GM12878 (cell line): ENCODE results near the gene DNAJA4. TPM values are rescaled to one million over a fixed set of nuclear protein-coding genes. Genes with fewer than 3 reads are reported as not detected.

ENCODE experiments used
- ATAC-seq: fragments of 200-7000 bp; cut with Tn5 transposase; 3 replicates; pipeline ENCODE4 v1.9.1; 2020; ENCODE audit warnings: mild to moderate bottlenecking, moderate library complexity
- BruUV-seq: library from RNA; stranded (reverse); fragments of 400-500 nt; replicated peaks from 2 replicates; lab custom pipeline; 2021; lab: Mats Ljungman, UMichigan
- CTCF ChIA-PET: fragments of 300-600 bp; sonication (Branson Sonifier 250); formaldehyde crosslinking; extraction: SDS; loops from one replicate; lab custom pipeline; 2021; ENCODE audit warnings: inconsistent platforms; lab: Yijun Ruan, JAX
- POLR2A ChIA-PET: fragments of 350-600 bp; formaldehyde crosslinking; extraction: SDS; loops from one replicate; lab custom pipeline; 2021; ENCODE audit warnings: inconsistent platforms; lab: Charles Lee
- RAD21 ChIA-PET: fragments of 300-600 bp; sonication (Branson Sonifier 250); formaldehyde crosslinking; loops from one replicate; lab custom pipeline; 2023; ENCODE audit warnings: antibody characterized with exemption; ENCODE audit not compliant: unreplicated experiment; lab: Charles Lee
- SMC1A ChIA-PET: fragments of 300-600 bp; sonication (Branson Sonifier 250); formaldehyde crosslinking; loops from one replicate; lab custom pipeline; 2023; ENCODE audit not compliant: unreplicated experiment, uncharacterized antibody; lab: Charles Lee
- DNase-seq: peaks from one replicate; pipeline ENCODE4 v3.0.0-alpha.2; 2011; ENCODE audit warnings: low read depth, low spot score
- FAIRE-seq: peaks from 3 replicates; lab custom pipeline; 2011; peaks lifted over from hg19 to GRCh38; lab: Jason Lieb, UNC
- H2AFZ ChIP-seq: 2 replicates; pipeline ENCODE4 v1.6.0; 2011; ENCODE audit warnings: low read depth, low read length, control low read depth; ENCODE audit not compliant: control insufficient read depth
- H3K27ac ChIP-seq: 2 replicates; pipeline ENCODE4 v1.5.1; 2011; ENCODE audit warnings: control low read depth; ENCODE audit not compliant: control insufficient read depth, insufficient read depth
- H3K27me3 ChIP-seq, 2 experiments: replicated peaks in 1 of 2; 2 replicates each; pipeline versions ENCODE4 v1.6.0 to v1.6.1; 2011; ENCODE audit warnings: low read length in 1 of 2; ENCODE audit not compliant: control insufficient read depth in 2 of 2, insufficient read depth in 2 of 2
- H3K36me3 ChIP-seq, 2 experiments: 2 replicates each; pipeline ENCODE4 v1.5.1; 2011; ENCODE audit warnings: low read length in 1 of 2; ENCODE audit not compliant: control insufficient read depth in 2 of 2, insufficient read depth in 2 of 2
- H3K4me1 ChIP-seq: 2 replicates; pipeline ENCODE4 v1.6.1; 2011; ENCODE audit warnings: mild to moderate bottlenecking, low read length, moderate library complexity, mixed read lengths; ENCODE audit not compliant: control insufficient read depth, insufficient read depth
- H3K4me2 ChIP-seq: 2 replicates; pipeline ENCODE4 v1.6.0; 2011; ENCODE audit warnings: control low read depth; ENCODE audit not compliant: control insufficient read depth, insufficient read depth
- H3K4me3 ChIP-seq: fragments of 200-600 bp; sonication (generic); 2 replicates; pipeline ENCODE4 v1.5.1; 2016
- H3K79me2 ChIP-seq: 2 replicates; pipeline ENCODE4 v1.6.0; 2011; ENCODE audit warnings: low read length; ENCODE audit not compliant: control insufficient read depth, insufficient read depth
- H3K9ac ChIP-seq: 2 replicates; pipeline ENCODE4 v1.8.0; 2011; ENCODE audit warnings: low read length, control low read depth, mixed read lengths; ENCODE audit not compliant: control insufficient read depth, insufficient read depth
- H3K9me3 ChIP-seq: replicated peaks from 3 replicates; pipeline ENCODE4 v1.5.1; 2011; ENCODE audit warnings: mild to moderate bottlenecking, low read length; ENCODE audit not compliant: control insufficient read depth, insufficient read depth
- H4K20me1 ChIP-seq: 2 replicates; pipeline ENCODE4 v1.6.0; 2011; ENCODE audit not compliant: control insufficient read depth, insufficient read depth
- ATF7 ChIP-seq: fragments of 450-650 bp; IDR thresholded peaks from 2 replicates; pipeline ENCODE4 v1.6.1; 2016; ENCODE audit warnings: low read depth, mild to moderate bottlenecking
- BCL3 ChIP-seq: IDR thresholded peaks from 2 replicates; pipeline ENCODE4 v1.6.1; 2011; ENCODE audit warnings: borderline replicate concordance, low read depth, mild to moderate bottlenecking, moderate library complexity, low read length; ENCODE audit not compliant: insufficient read depth, poor library complexity, severe bottlenecking
- BCLAF1 ChIP-seq: fragments of 450-650 bp; IDR thresholded peaks from 2 replicates; pipeline ENCODE4 v1.6.1; 2017; ENCODE audit warnings: antibody characterized with exemption, mild to moderate bottlenecking, moderate library complexity
- BMI1 ChIP-seq: fragments of 450-650 bp; IDR thresholded peaks from 2 replicates; pipeline ENCODE4 v1.6.1; 2016; ENCODE audit warnings: mild to moderate bottlenecking, moderate library complexity, borderline replicate concordance
- CREB1 ChIP-seq: IDR thresholded peaks from 2 replicates; pipeline ENCODE4 v1.6.1; 2012; ENCODE audit warnings: low read depth, mild to moderate bottlenecking, inconsistent platforms
- MTA2 ChIP-seq: fragments of 450-650 bp; IDR thresholded peaks from 2 replicates; pipeline ENCODE4 v1.6.1; 2016; ENCODE audit warnings: low read depth, mild to moderate bottlenecking, moderate library complexity
- NFIC ChIP-seq: IDR thresholded peaks from 2 replicates; pipeline ENCODE4 v1.6.1; 2012; ENCODE audit warnings: low read depth, mild to moderate bottlenecking, inconsistent platforms, low read length, moderate library complexity
- NFYA ChIP-seq: IDR thresholded peaks from 2 replicates; pipeline ENCODE4 v1.6.1; 2011; ENCODE audit warnings: low read depth, mild to moderate bottlenecking, low read length, improper control_type of control experiment, borderline replicate concordance
- POU2F2 ChIP-seq: IDR thresholded peaks from 3 replicates; pipeline ENCODE4 v1.6.1; 2011; ENCODE audit warnings: low read depth, mild to moderate bottlenecking, low read length, borderline replicate concordance
- RELA ChIP-seq: fragments of 450-650 bp; IDR thresholded peaks from 2 replicates; pipeline ENCODE4 v1.8.0; 2014; ENCODE audit warnings: borderline replicate concordance; ENCODE audit not compliant: partially characterized antibody
- SIX5 ChIP-seq: IDR thresholded peaks from 2 replicates; pipeline ENCODE4 v1.6.1; 2011; ENCODE audit warnings: mild to moderate bottlenecking, low read depth, low read length, moderate library complexity; ENCODE audit not compliant: severe bottlenecking
- SMC3 ChIP-seq: IDR thresholded peaks from 2 replicates; pipeline ENCODE4 v1.6.1; 2011; ENCODE audit warnings: low read length, improper control_type of control experiment, borderline replicate concordance
- STAT3 ChIP-seq: IDR thresholded peaks from 2 replicates; pipeline ENCODE4 v1.6.1; 2011; ENCODE audit warnings: low read depth, low read length, improper control_type of control experiment
- TCF3 ChIP-seq: IDR thresholded peaks from 2 replicates; pipeline ENCODE4 v1.6.1; 2012; ENCODE audit warnings: low read depth, mild to moderate bottlenecking, low read length, borderline replicate concordance; ENCODE audit not compliant: insufficient read depth
- ZNF207 ChIP-seq: fragments of 450-650 bp; IDR thresholded peaks from 2 replicates; pipeline ENCODE4 v1.6.1; 2014; ENCODE audit warnings: antibody characterized with exemption, mild to moderate bottlenecking, borderline replicate concordance
- WGBS: methylation state at CpG from one replicate; pipeline ENCODE4 v1.1.6; 2016; ENCODE audit warnings: low lambda C conversion rate; ENCODE audit not compliant: insufficient replicate concordance, insufficient coverage; ENCODE audit errors: missing lambda C conversion rate; 5-methylcytosine and 5-hydroxymethylcytosine counted together
- in situ Hi-C: fragments of 300-500 bp; cut with MboI; formaldehyde crosslinking; loops from 9 replicates; pipeline ENCODE4 v1.14.3; 2018; ENCODE audit warnings: mixed read lengths
- intact Hi-C: fragments of 100-400 bp; cut with micrococcal nuclease; formaldehyde crosslinking; loops from one replicate; pipeline ENCODE4 v1.14.2; 2022; ENCODE audit not compliant: unreplicated experiment
- polyA plus RNA-seq, 11 experiments: library from polyadenylated mRNA; depleted of rRNA in 4 of 11; unstranded in 6 of 11; stranded (reverse) in 5 of 11; fragments of >200 nt; fragmentation: Nextera tagmentation in 4 of 11; fragmentation: Illumina TruSeq in 1 of 11; extraction: Ambion mirVana in 4 of 11; extraction: Trizol in 1 of 11; gene quantifications; 1 replicate in 1 of 11; 2 replicates in 10 of 11; pipeline versions ENCODE4 v1.2.1 to v1.2.3, GENCODE V29; 2011 to 2016; ENCODE audit warnings: inconsistent platforms in 2 of 11, missing spikeins in 2 of 11, low read depth in 1 of 11
- total RNA-seq, 4 experiments: library from RNA; depleted of rRNA in 3 of 4; stranded (reverse); fragments of >200 nt in 3 of 4; fragmentation: Illumina TruSeq in 1 of 4; extraction: Trizol in 1 of 4; gene quantifications; 2 replicates each; pipeline versions ENCODE4 v1.2.1 to v1.2.3, GENCODE V29; 2013 to 2021
- TF ChIP-seq, protein P1 (sequence below): IDR thresholded peaks from 2 replicates; pipeline ENCODE4 v1.6.1; 2011; ENCODE audit warnings: mild to moderate bottlenecking, low read depth, low read length, moderate library complexity; ENCODE audit not compliant: insufficient replicate concordance

DNAJA4 gene
- total and polyA plus RNA-seq, 10 of the 15 experiments (the other 5 are each of a cell fraction or from before 2014, with no cell fraction given) = 0.01 to 10.4 (median 4.1) TPM

DNA sequence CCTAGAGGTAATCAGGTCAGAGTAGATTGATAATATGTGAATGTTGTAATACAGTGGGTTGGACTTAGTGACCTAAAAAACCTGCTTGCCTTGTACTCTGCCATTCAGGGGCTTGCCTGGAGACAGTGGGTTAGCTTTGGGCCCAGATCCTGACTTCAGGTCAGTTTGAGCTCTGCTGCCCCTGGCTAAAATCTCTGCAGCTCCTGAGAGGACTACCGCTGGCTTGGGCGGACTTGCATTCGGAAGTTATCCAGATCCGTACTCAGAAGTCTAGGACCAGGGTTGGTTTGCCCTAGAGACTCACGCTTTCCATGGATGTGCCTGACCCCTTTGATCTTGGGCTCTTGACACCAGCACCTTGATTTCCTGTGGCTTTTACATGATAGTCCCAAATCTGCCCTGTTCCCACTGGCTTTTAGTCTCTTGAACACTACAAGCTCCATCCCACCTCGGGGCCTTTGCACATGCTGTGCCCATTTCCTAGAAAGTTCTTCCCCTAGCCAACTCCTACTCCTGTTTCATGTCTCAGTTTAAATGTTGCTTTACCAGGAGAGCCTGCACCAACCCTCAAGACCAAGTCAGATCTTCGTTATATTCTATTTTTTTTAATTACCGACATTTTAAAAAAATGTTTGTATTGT, 35.9 kb upstream of the DNAJA4 start:
- H3K9ac ChIP-seq = no peak overlapping the region
- no peak overlapping the region for H3K27ac ChIP-seq
- no peaks in the 10 kb centered on the region for H3K79me2 ChIP-seq
- H2AFZ ChIP-seq = no peak overlapping the region
- no peak for ATAC-seq
- H3K27me3 ChIP-seq = no peaks in the 10 kb centered on the region
- 81% methylated on average over 8 of the region's 8 CpGs for WGBS
- H4K20me1 ChIP-seq = no peaks in the 10 kb centered on the region
- POLR2A ChIA-PET = no interaction called here
- H3K4me3 ChIP-seq = no peak overlapping the region
- RAD21 ChIA-PET = interaction anchor here (1.2 to 1.9 kb wide), 3 partner anchors 13 to 33 kb away, joined by 3 to 7 read pairs (median 5); no protein-coding TSS in a partner anchor
- intact Hi-C loops = no loop called here
- no peak for DNase-seq
- TF ChIP-seq STAT3 (no peak), MTA2 (no peak), BCLAF1 (no peak), BCL3 (no peak), NFYA (no peak), ZNF207 (no peak), SIX5 (no peak), TCF3 (no peak), POU2F2 (no peak), RELA (no peak), NFIC (no peak), SMC3 (no peak), CREB1 (no peak), ATF7 (no peak), BMI1 (no peak)
- TF ChIP-seq, protein P1, sequence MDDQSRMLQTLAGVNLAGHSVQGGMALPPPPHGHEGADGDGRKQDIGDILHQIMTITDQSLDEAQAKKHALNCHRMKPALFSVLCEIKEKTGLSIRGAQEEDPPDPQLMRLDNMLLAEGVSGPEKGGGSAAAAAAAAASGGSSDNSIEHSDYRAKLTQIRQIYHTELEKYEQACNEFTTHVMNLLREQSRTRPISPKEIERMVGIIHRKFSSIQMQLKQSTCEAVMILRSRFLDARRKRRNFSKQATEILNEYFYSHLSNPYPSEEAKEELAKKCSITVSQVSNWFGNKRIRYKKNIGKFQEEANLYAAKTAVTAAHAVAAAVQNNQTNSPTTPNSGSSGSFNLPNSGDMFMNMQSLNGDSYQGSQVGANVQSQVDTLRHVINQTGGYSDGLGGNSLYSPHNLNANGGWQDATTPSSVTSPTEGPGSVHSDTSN = no peak
- CTCF ChIA-PET = interaction anchor here (2.4 kb wide), 1 partner anchor 12 kb away, joined by 17 read pairs; no protein-coding TSS in a partner anchor
- no peaks in the 10 kb centered on the region for H3K36me3 ChIP-seq
- no peak overlapping the region for H3K4me2 ChIP-seq
- SMC1A ChIA-PET = interaction anchor here (0.9 kb wide), 1 partner anchor 110 kb away, joined by 3 read pairs; no protein-coding TSS in a partner anchor
- H3K9me3 ChIP-seq = no peaks in the 10 kb centered on the region
- in situ Hi-C loops = no loop called here
- no peak for FAIRE-seq
- no TSS peak for BruUV-seq
- peaks cover 3% of the 10 kb centered on the region; the same call in 1 of the 2 replicates for H3K4me1 ChIP-seq
